Hippocampal formation (tissue), 2 donors: Measurements from ENCODE around the gene DBNDD2.

ENCODE experiments used
- DNase-seq, 2 donors: peaks; one replicate each; lab custom pipeline; 2025; lab: John Stamatoyannopoulos, UW

DBNDD2 gene

GRCh38 chr20:45415822-45416637, 7.9 kb downstream of the DBNDD2 start, which contains the start of gene PIGT:
Gene PIGT (plus strand): TSS chr20:45416141. CDS start chr20:45416157, 16 bp downstream.
- peak; percentile 84 to 85 for DNase-seq

DNA sequence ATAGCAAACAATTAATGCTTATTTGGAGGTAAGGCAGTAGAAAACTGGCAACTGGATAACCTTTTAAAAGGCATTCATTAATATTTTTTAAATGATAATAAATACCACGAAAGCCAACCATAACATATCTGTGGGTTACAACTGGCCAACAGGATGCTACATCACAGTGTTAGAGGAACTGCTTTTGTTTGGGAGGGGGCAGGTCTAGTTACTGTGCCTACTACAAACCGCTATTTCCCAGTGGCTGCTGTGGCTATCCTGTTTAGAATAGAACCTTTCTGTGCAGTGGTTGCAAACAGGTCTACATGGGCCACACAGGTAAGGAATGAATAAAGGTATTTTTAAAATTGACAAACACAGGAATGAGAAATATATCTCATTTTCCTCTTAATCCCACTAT, 8.8 kb downstream of the DBNDD2 start:
- no peak for DNase-seq

- DNase-seq: peak; percentile 35 to 53
Measured at GRCh38 chr20:45419188-45420091, 11.4 kb downstream of the DBNDD2 start.

DNA sequence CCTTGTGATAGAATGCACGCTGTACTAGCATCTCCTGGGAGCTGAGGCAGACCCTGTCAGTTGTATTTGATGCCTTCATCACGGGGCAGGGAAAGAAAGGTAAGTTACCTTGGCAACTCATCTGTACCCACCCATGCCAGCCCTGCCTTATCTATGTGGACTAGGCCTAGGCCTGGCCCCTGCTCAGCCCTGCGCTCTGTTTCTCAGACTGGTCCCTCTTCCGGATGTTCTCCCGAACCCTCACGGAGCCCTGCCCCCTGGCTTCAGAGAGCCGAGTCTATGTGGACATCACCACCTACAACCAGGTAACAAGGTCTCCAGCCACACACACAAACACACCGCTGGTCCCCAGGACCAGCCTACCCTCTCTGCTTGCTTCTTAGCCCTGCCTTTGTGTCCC, 12.0 kb downstream of the DBNDD2 start:
- DNase-seq: no peak

DNA sequence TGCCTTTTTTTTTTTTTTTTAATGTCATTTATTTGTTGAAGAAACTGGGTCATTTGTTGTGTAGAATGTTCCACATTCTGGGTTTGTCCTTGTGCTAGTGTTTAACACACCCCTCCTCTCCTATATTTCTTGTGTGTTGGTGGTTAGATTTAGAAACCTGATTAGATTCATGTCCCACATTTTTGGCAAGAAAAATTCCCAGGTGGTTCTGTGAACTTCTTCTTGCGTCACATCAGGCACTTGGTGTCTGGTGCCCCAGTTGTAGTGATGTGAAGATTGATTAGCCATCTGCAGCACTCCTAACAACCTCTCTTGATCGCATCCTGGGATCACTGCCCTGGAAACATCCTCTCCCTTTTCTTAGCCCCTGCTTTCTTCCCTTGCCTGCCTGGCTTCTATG, 15.6 kb downstream of the DBNDD2 start:
- no peak for DNase-seq

DNA sequence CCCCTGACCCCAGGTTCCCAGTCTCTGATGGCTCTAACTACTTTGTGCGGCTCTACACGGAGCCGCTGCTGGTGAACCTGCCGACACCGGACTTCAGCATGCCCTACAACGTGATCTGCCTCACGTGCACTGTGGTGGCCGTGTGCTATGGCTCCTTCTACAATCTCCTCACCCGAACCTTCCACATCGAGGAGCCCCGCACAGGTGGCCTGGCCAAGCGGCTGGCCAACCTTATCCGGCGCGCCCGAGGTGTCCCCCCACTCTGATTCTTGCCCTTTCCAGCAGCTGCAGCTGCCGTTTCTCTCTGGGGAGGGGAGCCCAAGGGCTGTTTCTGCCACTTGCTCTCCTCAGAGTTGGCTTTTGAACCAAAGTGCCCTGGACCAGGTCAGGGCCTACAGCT, 17.5 kb downstream of the DBNDD2 start:
- DNase-seq: no peak

GRCh38 chr20:45426320-45427016, 18.4 kb downstream of the DBNDD2 start:
- no peak for DNase-seq

DNA sequence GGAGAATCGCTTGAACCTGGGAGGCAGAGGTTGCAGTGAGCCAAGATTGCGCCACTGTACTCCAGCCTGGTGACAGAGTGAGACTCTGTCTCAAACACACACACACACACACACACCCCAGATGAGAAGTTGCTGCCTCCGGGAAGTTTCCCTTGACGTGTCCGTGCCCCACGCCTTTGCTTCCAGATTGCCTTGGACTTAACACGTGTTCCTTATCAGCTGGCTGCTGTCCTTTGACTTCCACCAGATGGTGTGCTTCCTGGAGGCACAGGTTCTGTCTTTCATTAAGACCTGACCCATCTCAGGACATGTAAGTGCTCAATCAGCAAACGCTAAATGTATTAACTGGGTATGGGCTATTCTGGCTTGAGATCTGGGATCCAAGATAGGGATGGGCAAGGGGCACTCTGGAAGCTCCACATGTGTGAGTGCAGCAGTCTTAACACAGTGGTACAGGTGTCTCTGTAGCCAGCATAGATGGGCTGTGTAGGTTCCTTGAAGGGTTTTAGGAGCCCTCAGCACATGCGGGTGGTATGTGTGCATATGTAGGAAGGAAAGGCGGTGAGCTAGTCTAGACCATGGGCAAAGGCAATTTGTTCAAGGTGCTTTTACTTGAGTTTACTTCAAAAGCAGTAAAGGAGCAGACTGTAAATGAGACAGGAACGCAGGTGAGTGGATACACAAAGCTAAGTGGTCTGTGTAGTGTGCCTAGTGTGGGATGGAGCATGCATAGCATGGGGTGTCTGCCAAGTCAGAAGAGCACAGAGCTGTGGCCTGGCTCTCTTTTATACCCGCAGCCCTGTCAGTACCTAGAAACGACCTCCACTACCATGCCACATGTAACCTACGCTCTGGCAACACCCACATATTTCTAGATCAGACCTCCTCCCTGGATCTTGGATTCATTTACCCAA, 19.4 kb downstream of the DBNDD2 start:
- no peak for DNase-seq

- peak; percentile 28 to 90 for DNase-seq
Measured at GRCh38 chr20:45429618-45430017, 21.5 kb downstream of the DBNDD2 start.

DNA sequence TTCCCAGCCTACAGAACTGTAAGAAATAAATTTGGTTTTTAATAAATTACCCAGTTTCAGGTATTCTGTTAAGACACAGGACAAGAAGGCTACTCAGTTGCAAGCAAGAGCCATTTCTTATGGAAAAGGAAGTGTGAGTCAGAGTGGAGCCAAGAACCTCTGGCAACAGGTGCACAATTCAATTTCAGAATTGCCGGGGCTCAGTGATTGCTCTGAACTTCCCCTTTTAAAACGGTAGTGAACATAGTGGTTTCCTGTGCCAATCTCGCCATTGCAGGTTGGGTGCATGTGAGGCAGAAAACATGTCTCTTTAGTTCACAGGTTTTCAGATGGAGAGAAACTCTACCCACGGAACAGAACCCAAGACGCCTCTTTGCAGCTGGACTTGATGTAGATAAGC, 24.2 kb downstream of the DBNDD2 start:
- no peak for DNase-seq

GRCh38 chr20:45433316-45433715, 25.2 kb downstream of the DBNDD2 start:
- DNase-seq: peak; percentile 89 to 92

DNA sequence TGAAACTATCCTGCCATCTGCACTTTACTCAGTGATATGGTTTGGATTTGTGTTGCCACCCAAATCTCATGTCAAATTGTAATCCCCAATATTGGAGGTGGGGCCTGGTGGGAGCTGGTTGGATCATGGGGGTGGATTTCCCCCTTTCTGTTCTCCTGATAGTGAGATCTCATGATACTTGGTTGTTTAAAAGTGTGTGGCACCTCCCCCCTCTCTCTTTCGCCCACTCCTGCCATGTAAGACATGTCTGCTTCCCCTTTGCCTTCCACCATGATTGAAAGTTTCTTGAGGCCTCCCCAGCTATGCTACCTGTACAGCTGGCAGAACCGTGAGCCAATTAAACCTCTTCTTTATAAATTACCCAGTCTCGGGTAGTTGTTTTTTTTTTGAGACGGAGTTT, 25.9 kb downstream of the DBNDD2 start:
- no peak for DNase-seq

GRCh38 chr20:45436732-45437485, 28.8 kb downstream of the DBNDD2 start:
- DNase-seq: peak; percentile 72 to 86

DNA sequence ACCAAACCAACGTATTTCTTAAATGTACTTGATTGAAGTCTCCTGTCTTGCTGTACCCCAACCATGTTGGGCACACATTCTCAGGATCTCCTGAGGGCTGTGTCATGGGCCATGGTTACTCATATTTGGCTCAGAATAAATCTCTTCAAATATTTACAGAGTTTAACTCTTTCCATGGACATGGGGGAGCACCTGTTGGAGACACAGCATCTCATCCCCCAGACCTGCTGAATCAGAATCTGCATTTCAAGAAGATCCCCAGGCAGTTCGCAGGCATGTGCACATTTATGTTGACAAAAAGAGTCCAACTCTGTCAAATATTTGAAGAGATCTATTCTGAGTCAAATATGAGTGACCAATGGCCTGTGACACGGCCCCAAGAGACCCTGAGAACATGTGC, 32.3 kb downstream of the DBNDD2 start:
- no peak for DNase-seq

DNA sequence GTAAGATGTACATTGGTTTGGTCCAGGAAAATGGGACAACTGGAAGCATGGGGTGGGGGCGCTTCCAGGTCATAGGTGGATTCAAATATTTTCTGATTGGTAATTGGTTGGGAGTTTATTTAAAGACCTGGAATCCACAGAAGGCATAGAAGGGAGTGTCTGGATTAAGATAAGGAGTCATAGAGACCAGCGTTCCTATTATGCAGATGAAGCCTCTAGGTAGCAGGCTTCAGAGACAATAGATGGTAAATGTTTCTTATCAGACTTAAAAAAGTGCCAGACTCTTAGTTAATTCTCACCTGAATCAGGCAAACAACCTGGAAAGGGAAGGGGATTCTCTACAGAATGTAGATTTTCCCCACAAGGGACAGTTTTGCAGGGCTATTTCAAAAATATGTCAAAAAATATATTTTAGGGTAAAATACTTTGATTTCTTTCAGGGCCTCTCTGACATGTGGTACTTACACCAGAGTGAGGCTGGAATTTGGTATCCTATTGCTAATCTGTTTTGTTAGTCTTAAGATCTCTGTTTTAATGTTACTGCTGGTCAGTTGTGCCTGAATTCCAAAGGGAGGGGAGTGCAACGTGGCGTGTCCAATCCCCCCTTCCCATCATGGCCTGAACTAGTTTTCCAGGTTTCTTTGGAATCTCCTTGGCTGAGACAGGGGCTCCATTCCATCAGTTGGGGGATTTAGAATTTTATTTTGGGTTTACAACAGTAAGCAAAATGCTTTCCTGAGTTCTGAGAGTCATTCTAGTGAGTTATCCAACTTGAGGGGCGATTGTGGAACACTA, 33.0 kb downstream of the DBNDD2 start:
- DNase-seq: no peak

DNA sequence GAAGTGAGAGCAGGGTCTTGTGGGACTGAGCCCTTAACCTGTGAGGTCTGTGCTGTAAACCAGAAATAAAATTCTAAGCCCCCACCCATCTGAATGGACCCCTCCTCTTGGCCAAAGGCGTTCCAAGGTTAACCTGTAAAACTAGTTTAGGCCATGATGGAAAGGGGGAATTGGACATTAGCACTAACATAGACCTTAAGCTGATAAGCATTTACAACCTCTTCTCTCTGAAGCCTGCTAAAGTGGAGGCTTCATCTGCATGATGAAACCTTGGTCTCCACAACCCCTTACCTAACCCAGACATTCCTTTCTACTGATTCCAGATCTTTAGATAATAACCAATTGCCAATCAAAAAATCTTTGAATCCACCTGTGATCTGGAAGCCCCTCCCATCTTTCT, 33.7 kb downstream of the DBNDD2 start:
- DNase-seq: no peak

DNA sequence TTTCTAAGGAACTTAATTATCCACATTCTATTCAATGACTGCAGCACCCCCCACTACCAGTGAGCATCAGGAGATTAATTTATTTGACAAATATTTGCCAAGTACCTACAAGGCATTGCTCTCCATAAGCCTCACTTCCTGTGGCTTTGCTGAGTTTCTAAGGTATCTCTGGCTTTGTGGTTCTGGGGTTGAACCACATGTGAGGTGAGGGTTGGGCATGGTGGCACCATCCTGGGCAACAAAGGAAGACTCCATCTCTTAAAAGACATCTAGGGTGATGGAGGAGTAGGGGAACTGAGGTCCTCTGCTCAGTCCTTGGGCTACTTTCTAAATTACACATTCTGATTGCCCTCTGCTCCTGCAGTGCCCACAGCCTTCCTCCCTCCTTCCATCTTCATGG, 36.0 kb downstream of the DBNDD2 start:
- DNase-seq: no peak

- DNase-seq: no peak
Measured at GRCh38 chr20:45445805-45446562, 37.9 kb downstream of the DBNDD2 start.

DNA sequence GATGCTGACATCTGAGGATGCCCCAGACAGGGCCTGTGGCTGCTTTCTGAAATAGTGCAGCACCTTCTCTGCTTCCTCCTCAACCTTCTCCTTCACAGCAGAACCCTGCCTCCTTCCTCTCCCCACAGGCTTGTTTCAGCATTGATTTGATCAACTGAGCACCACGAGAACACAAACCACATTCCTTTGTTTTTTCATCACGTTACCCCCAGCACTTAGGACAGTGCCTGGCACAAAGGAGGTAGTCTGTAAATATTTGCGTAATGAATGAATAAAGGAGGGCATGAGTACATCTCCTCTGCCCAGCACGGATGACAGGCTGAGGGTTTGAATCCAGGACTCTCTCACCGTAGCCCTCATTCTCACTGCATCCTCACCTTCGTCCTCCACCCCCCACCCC, 40.2 kb downstream of the DBNDD2 start:
- DNase-seq: no peak
